Thyroid gland (tissue), 4 donors: ENCODE results near the gene TUBB6. TPM values are rescaled to one million over a fixed set of nuclear protein-coding genes. Genes with fewer than 3 reads are reported as not detected.

Experiments
- DNase-seq, 2 donors: peaks; one replicate each; pipeline ENCODE4 v3.0.0-alpha.2; 2019
- H3K27ac ChIP-seq, 3 donors: fragments of 200-600 bp; sonication (generic); 1 replicate in 2 of 3; 2 replicates in 1 of 3; pipeline ENCODE4 v1.5.1; 2016 to 2019; ENCODE audit warnings: mild to moderate bottlenecking in 1 of 3, moderate library complexity in 1 of 3
- H3K27me3 ChIP-seq: fragments of 200-600 bp; sonication (generic); one replicate; pipeline ENCODE4 v1.5.1; 2019
- H3K36me3 ChIP-seq, 2 donors: fragments of 200-600 bp; sonication (generic); one replicate each; pipeline ENCODE4 v1.5.1; 2016 to 2019
- H3K4me1 ChIP-seq, 2 donors: fragments of 200-600 bp; sonication (generic); one replicate each; pipeline ENCODE4 v1.5.1; 2017 to 2019
- H3K4me3 ChIP-seq, 3 donors: fragments of 200-600 bp; sonication (generic); replicated peaks in 1 of 3; 1 replicate in 2 of 3; 2 replicates in 1 of 3; pipeline ENCODE4 v1.5.1; 2016; ENCODE audit warnings: mild to moderate bottlenecking in 1 of 3
- H3K9me3 ChIP-seq: fragments of 200-600 bp; sonication (generic); one replicate; pipeline ENCODE4 v1.5.1; 2017
- POLR2A ChIP-seq, 2 donors: fragments of 450-650 bp; IDR thresholded peaks; one replicate each; pipeline ENCODE4 v1.6.1; 2017; ENCODE audit warnings: antibody characterized with exemption in 2 of 2, mild to moderate bottlenecking in 2 of 2, moderate library complexity in 1 of 2
- WGBS, 2 donors: methylation state at CpG; one replicate each; pipeline ENCODE4 v1.1.5; 2017; 5-methylcytosine and 5-hydroxymethylcytosine counted together
- intact Hi-C: fragments of 100-400 bp; cut with DNase I; formaldehyde crosslinking; loops from one replicate; pipeline ENCODE4 v1.15.1; 2023
- total RNA-seq, 4 donors: library from RNA; depleted of rRNA; stranded (reverse); fragments of >200 nt; gene quantifications; one replicate each; pipeline ENCODE4 v1.2.3, GENCODE V29; 2016
- TF ChIP-seq, protein P1 (sequence below), 6 experiments: fragments of 200-600 bp in 3 of 6; fragments of 450-650 bp in 3 of 6; sonication (generic) in 3 of 6; IDR thresholded peaks; one replicate each; pipeline ENCODE4 v1.5.1; 2016 to 2019; ENCODE audit warnings: antibody characterized with exemption in 6 of 6, mild to moderate bottlenecking in 2 of 6, inconsistent platforms in 1 of 6, moderate library complexity in 1 of 6

TUBB6 gene
- total RNA-seq, 4 donors from 2014 or later, result 91.9 to 157 (median 124) TPM

DNA sequence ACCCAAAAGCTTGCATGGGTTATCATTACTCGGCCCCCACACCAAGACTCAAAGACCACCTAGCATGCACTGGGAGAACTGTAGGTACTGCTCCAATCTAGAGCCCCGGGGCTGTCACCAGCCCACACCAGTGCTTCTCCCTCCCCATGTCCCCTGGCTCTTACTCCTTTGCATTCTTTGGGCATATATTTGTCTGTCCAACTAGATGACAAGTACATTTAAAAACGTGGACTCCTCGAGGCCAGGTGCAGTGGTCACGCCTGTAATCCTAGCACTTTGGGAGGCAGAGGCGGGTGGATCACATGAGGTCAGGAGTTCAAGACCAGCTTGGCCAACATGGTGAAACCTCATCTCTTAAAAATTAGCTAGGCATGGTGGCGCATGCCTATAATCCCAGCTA is 61.2 kb downstream of the TUBB6 start:
- H3K36me3 ChIP-seq, result peaks cover 8 to 35% of the 10 kb centered on the region in 2 donors
- DNase-seq, result no peak
- no peak overlapping the region for H3K27ac ChIP-seq
- H3K9me3 ChIP-seq, result no peaks in the 10 kb centered on the region
- 73 to 80% methylated on average over 7 of the region's 7 CpGs for WGBS, 2 donors
- peaks cover 10 to 11% of the 10 kb centered on the region in 2 donors for H3K4me1 ChIP-seq
- H3K4me3 ChIP-seq, result no peak overlapping the region
- intact Hi-C loops, result loop anchor here (5.0 kb wide), 1 partner anchor 42 kb away; no protein-coding TSS in a partner anchor
- TF ChIP-seq, protein P1, sequence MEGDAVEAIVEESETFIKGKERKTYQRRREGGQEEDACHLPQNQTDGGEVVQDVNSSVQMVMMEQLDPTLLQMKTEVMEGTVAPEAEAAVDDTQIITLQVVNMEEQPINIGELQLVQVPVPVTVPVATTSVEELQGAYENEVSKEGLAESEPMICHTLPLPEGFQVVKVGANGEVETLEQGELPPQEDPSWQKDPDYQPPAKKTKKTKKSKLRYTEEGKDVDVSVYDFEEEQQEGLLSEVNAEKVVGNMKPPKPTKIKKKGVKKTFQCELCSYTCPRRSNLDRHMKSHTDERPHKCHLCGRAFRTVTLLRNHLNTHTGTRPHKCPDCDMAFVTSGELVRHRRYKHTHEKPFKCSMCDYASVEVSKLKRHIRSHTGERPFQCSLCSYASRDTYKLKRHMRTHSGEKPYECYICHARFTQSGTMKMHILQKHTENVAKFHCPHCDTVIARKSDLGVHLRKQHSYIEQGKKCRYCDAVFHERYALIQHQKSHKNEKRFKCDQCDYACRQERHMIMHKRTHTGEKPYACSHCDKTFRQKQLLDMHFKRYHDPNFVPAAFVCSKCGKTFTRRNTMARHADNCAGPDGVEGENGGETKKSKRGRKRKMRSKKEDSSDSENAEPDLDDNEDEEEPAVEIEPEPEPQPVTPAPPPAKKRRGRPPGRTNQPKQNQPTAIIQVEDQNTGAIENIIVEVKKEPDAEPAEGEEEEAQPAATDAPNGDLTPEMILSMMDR (IDR thresholded peaks at IDR 0.05), result no peak
- no peak for TF ChIP-seq POLR2A (IDR thresholded peaks at IDR 0.05)
- no peaks in the 10 kb centered on the region for H3K27me3 ChIP-seq

DNA sequence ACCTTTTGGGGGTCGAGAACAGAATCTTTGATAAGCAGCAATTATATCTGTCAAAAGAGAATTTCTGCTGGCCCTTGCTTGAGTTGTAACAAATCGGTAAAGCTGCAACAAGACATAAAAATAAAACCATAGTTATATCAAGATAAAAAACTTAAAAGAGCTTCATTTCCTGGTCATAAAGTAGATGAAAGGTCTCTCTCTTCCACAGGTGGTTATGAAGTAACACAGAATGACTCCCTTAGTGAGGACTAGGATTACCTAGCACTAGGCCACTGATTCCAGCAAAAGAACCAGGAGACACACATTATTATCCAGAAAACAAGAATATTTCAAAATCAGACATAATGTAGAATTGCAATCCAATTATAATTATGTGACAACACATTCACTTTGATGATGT is 63.5 kb downstream of the TUBB6 start:
- intact Hi-C loops, result no loop called here
- Histone ChIP-seq H3K27me3 (no peaks in the 10 kb centered on the region), H3K27ac (no peak overlapping the region), H3K36me3 (peaks cover 5 to 16% of the 10 kb centered on the region in 2 donors), H3K9me3 (no peaks in the 10 kb centered on the region), H3K4me3 (no peak overlapping the region), H3K4me1 (peaks cover 25 to 29% of the 10 kb centered on the region in 2 donors)
- no peak for DNase-seq
- TF ChIP-seq POLR2A (IDR thresholded peaks at IDR 0.05), result no peak
- TF ChIP-seq, protein P1 (IDR thresholded peaks at IDR 0.05), result no peak
- WGBS, 2 donors, result 88 to 97% methylated on average over 2 of the region's 2 CpGs

DNA sequence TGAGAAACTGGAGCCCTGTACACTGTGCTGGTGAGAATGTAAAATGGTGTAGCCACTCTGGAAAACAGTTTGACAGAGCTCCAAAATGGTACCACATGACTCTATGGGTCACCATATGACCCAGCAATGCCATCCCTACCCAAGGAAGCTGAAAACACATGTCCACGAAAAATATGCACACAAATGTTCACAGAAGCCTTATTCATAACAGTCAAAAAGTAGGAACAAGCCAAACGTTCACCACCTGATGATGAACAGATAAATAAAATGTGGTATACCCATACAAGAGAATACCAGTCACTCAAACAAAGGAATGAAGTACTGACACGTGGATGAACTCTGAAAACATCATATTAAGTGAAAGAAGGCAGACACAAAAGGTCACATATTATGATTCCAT is 64.4 kb downstream of the TUBB6 start:
- no peak for DNase-seq
- TF ChIP-seq, protein P1 (IDR thresholded peaks at IDR 0.05), result no peak
- no peak for TF ChIP-seq POLR2A (IDR thresholded peaks at IDR 0.05)
- intact Hi-C loops, result no loop called here
- Histone ChIP-seq H3K36me3 (peaks cover 5 to 11% of the 10 kb centered on the region in 2 donors), H3K27me3 (no peaks in the 10 kb centered on the region), H3K27ac (no peak overlapping the region), H3K4me1 (peaks cover 25 to 29% of the 10 kb centered on the region in 2 donors), H3K9me3 (no peaks in the 10 kb centered on the region), H3K4me3 (no peak overlapping the region)
- 73 to 74% methylated on average over 3 of the region's 3 CpGs for WGBS, 2 donors

DNA sequence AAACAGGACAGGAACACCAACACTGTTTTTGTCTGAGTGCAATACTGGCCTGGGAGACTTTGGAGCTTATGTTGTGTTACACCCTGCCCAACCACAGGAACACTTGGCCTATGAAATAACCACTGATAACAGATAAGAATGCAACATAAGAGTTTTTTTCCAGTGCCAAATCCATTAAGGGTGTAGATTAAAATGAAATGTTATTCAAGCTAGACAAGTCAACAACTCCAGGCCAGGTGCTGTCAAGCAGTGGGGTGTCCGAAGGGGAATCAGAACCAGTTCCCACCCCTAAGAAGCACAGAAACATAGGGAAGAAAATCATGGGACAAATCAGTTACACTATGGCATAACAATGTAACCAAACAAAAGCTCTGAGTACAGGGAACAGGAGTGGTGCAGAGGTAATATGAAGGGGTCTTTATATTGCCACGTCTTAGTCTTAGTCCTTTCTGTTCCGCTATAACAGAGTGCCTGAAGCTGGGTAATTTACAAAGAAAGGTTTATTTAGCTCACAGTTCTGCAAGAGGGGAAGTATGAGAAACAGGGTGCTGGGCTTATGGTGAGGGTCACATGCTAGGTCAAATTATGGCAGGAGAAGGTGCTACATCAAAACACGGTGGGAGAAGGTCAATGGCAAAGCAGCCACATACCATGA is 65.2 kb downstream of the TUBB6 start:
- Histone ChIP-seq H3K27ac (no peak overlapping the region), H3K4me3 (no peak overlapping the region), H3K9me3 (no peaks in the 10 kb centered on the region), H3K4me1 (peaks cover 25 to 29% of the 10 kb centered on the region in 2 donors), H3K36me3 (peaks cover 5 to 6% of the 10 kb centered on the region in 2 donors), H3K27me3 (no peaks in the 10 kb centered on the region)
- intact Hi-C loops, result no loop called here
- TF ChIP-seq, protein P1 (IDR thresholded peaks at IDR 0.05), result no peak
- no peak for TF ChIP-seq POLR2A (IDR thresholded peaks at IDR 0.05)
- no peak for DNase-seq
- whole genome bisulfite sequencing, 2 donors, result 86 to 88% methylated on average over 4 of the region's 4 CpGs

DNA sequence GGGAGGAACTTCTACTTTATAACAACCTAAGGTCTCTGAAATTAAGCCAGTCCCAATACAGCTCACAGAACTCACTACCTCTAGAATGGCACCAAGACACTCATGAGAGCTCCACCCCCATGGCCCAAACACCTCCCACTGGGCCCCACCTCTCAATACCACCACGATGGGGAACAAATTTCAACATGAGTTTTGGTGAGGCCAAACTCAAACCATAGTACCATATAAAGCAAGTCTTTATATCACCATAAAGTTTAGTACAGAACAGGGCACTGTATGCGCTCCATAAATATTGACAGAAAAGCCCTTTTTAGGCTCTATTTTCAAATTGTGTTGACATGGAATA is 65.7 kb downstream of the TUBB6 start:
- intact Hi-C loops, result no loop called here
- Histone ChIP-seq H3K4me3 (no peak overlapping the region), H3K27me3 (no peaks in the 10 kb centered on the region), H3K9me3 (no peaks in the 10 kb centered on the region), H3K27ac (no peak overlapping the region), H3K36me3 (peaks cover 2% of the 10 kb centered on the region in 2 donors), H3K4me1 (peaks cover 25 to 29% of the 10 kb centered on the region in 2 donors)
- 69 to 70% methylated on average over 2 of the region's 2 CpGs for WGBS, 2 donors
- no peak for TF ChIP-seq POLR2A (IDR thresholded peaks at IDR 0.05)
- TF ChIP-seq, protein P1 (IDR thresholded peaks at IDR 0.05), result no peak
- DNase-seq, result no peak
